CD4-positive, alpha-beta T cell treated with Interleukin-1 beta for 1 hour (primary cell): ENCODE results near the gene VSIG10L2.
"Not testable (repeated sequence)": the region's sequence is repeated elsewhere in the genome, so short reads cannot be mapped to it uniquely, and the experiment has no call there.

Experiments used
- DNase-seq, 2 donors: peaks; one replicate each; pipeline ENCODE4 v3.0.0-alpha.2; 2020 to 2022

The VSIG10L2 gene

DNA sequence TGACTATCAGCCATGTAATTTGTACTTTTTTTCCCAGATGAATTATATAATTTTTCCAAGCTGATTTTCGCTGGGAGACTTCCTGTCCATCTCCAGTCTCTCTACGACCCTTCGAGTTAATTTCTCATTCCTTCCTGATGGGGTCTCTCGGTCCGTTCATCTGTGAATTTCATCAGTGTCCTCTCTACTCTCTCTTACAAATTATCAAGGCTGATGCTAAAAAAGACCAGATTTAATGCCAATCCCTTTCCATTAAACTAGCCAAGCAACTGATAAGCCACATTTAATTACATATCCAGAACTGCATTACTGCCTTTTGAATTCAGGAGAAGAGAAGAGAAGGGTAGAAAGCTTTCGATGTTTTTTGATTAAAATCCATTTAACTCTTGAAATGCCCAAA lies 25.8 kb downstream of the VSIG10L2 start:
- DNase-seq, result no peak

DNA sequence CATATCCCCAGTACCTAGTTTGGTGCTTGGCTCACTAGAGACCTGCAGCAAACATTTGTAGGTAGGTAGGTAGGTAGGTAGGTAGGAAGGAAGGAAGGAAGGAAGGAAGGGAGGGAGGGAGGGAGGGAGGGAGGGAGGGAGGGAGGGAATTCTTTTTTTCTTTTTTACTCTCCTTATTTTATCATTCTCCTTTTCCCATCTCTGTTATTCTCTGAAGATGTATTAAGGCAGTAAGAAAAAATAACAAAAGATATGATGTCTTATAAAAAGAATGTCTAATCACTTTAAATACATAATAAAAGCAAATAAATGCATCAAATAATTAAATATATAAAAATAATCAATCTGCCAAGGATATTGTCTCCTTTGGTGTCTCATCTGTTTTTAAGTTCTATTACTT lies 28.4 kb downstream of the VSIG10L2 start:
- DNase-seq, result no peak

DNA sequence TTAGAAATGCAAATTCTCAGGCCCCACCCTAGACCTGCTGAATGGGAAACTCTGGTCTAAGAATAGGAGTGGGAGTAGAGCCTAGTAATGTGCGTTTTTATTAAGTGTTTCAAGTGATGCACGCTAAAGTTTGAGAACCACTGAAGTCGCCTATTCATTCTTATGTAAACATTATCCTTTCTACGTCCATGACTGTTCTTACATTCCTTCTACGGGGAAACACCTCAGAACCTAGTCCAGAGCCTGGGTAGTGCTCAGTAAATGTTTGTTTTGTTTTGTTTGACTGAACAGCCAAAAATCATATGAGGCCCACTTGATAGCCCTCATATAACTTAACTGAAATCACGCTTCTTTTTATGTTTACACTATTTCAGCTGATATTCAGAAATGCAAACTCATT lies 29.8 kb downstream of the VSIG10L2 start:
- no peak for DNase-seq

- DNase-seq, result no peak
Measured at GRCh38 chr11:125976156-125976555, 30.3 kb downstream of the VSIG10L2 start.

DNA sequence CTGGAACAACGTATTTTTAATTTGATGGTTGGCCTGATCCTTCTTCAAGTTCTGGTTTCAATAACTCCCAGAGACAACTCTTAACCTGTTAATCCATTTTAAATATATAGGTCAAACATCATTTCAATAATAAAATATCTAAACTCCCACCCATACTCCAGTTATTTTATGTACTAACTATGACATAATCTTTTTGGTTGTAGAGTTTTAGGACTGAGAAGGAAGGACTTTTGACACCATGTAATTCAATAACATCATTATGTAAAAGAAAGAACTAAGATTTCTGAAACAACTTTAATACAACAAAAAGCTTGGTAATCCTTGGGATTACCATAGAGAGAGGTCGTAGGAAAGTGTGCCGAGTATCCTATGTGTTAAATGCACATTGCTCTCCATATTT lies 31.5 kb downstream of the VSIG10L2 start:
- no peak for DNase-seq

DNA sequence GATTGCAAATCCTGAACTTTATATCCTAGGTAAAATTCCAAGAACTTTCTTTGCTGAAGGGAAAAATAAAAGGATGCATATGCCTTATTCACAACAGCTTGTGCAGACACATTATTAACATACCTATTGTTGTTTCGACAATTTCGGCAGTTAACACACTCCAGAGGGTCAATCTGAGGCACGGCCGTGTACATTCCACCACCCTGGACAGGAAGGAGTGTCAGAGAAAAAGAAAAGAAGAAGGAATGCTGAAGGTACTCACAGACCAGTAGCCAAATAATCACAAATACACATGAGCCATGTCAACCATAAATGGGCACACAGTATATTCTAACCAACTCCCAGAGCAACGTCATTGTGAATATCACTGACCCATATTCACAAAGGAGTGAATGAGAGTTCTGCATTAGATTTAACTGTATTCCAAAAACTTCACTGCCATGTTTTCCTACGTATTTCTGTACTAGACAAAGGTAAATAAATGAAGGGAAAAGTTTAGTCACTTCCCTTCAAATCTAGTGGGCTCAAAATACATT lies 32.4 kb downstream of the VSIG10L2 start:
- DNase-seq, result no peak

DNA sequence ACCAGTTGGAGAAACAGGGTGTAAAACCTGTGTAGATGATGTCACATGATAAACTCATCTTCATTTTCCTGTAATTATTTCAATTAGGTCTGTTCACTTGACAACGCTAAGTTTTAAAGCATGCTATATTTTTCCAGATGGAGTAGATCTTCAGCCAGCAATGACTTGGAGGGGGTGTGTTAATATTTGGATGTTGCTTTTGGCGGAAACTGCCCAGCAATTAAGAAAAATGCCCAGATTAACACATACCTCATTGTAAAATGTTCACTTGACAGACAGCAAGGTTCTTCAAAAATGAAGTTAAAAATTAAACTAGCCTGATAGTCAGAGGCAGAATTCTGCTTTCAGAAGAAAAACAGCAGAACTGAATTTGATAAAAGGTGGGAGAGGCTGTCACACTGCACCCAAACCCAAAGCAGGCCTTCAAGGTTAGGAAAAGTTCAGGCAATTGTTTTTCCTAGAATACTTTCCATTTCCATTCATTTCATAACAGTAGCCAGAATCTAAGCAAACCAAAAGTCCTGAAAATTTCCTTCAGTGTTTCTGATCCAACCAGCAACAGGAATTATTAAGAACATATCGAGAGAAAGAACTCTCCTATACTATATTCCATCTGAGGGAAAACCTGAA lies 33.0 kb downstream of the VSIG10L2 start:
- DNase-seq, result no peak

- no peak for DNase-seq
Measured at GRCh38 chr11:125979511-125979910, 33.7 kb downstream of the VSIG10L2 start.

DNA sequence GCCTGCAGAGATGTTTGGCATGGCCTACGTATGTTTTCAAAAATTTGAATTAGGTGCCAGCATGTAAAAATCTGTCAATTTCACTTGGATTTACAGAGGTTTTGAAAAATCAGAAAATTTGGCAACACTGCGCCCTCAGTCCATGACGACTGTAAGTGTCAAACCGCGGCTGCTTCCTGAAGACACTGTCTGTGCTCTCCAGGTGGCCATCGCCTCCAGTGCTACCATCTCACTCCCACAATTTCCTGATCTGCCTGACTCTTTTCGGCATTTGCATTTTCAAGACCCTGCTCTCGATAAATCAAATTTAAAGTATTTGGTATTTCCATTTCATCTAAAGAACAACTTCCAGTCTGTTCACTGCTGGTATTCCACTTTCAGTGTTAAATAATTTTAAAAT lies 34.6 kb downstream of the VSIG10L2 start:
- DNase-seq, result no peak

DNA sequence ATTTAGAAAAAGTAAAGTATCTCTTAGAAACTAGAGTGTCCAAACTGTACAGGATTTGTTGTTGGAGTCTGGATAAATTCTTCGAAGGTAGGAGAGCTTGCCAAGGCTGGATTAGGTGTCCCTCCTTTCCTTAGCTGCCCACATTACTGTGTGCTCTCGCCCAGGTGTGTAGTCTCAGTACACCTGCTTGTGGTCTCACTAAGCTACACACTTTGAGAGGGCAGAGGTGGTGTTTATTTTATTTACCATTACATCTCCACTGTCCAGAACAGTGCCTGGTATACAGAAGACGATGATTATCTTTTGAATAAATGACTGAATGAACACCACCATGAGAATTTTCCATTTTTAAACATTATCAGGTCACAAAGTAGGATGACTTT lies 36.5 kb downstream of the VSIG10L2 start:
- no peak for DNase-seq

GRCh38 chr11:125985956-125986355 lies 40.1 kb downstream of the VSIG10L2 start:
- not testable (repeated sequence) for DNase-seq

- no peak for DNase-seq
Measured at GRCh38 chr11:125987066-125987641, 41.3 kb downstream of the VSIG10L2 start.

- no peak for DNase-seq
Measured at GRCh38 chr11:125990244-125990643, 44.4 kb downstream of the VSIG10L2 start.

DNA sequence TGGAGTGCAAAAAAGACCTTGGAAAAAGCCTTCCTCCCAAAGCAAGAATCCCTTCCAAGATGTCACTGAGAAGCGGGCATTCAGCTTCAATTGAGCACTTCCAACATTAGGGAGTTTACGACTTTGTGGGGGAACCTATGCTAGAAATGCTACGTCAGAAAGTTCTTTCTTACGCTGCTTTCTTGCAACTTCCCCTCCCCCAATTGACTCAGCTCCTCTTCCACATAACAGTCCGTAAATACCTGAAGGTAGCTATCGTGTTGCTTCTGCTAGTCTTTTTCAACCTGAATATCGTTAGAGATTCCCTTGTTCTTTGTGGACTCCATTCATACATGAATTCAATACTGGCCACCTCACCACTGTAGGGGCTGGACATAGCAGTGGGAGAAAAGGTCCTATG lies 47.0 kb downstream of the VSIG10L2 start:
- DNase-seq, result no peak

DNA sequence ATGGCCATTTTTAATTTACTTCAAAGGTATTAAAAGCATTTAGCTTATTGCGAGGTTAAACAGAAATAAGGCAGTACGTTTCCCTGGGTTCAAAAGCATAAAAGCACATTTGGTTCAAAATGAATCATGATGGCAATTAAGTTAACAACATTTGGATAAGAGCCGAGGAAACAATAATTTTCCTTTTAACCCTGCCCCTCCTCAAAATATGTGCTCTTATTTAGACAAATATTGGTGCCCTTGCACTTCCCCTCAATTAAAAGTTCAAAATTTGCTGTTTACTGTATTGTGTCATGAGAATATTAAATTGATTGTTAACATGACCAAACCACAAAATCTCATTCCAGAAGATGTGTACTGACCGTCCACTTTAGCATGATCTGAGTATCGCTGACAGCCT lies 48.7 kb downstream of the VSIG10L2 start:
- no peak for DNase-seq

DNA sequence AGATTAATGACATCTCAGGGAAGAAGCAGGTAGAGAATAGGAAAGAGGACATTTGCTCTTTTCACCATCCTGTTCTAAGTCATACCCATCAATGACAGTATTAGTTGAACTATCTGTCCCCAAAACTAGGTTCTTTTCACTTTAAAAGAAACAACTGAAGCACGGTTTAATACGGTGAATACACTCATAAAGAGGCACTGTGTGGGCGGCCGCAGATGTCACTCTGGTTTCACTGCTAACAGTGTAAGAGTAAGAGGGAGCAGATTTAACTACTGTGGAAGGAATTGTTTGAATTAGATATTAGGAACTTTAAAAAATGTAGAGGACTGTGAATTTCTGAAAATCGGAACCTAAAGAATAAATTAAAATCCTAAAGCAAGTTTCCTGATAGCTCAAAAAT lies 49.5 kb downstream of the VSIG10L2 start:
- no peak for DNase-seq

- no peak for DNase-seq
Measured at GRCh38 chr11:125998267-125998666, 52.4 kb downstream of the VSIG10L2 start.

- DNase-seq, result no peak
Measured at GRCh38 chr11:125999234-125999880, 53.5 kb downstream of the VSIG10L2 start.

GRCh38 chr11:126002181-126002580 lies 56.3 kb downstream of the VSIG10L2 start:
- DNase-seq, result no peak
